Endodermal cell (in vitro differentiated cells): ENCODE results near the gene KIF18B. TPM values are rescaled to one million over a fixed set of nuclear protein-coding genes. Genes with fewer than 3 reads are reported as not detected.
A peak's percentile ranks its signal among the peaks of the same experiment; 100 is the strongest.

Experiments used
- DNase-seq: peaks from one replicate; pipeline ENCODE4 v3.0.0-alpha.2; 2017
- H3K27ac ChIP-seq: 2 replicates; pipeline ENCODE4 v1.5.1; 2013; ENCODE audit warnings: mild to moderate bottlenecking, low read depth, low read length, moderate library complexity
- H3K27me3 ChIP-seq: 2 replicates; pipeline ENCODE4 v1.6.1; 2013; ENCODE audit warnings: mild to moderate bottlenecking, low read length, moderate library complexity; ENCODE audit not compliant: insufficient read depth, control insufficient read depth, poor library complexity, severe bottlenecking
- H3K36me3 ChIP-seq: 2 replicates; pipeline ENCODE4 v1.7.0; 2013; ENCODE audit warnings: mild to moderate bottlenecking, low read length, moderate library complexity; ENCODE audit not compliant: control insufficient read depth, insufficient read depth
- H3K4me1 ChIP-seq: one replicate; pipeline ENCODE4 v1.7.0; 2013; ENCODE audit warnings: low read length; ENCODE audit not compliant: control insufficient read depth, insufficient read depth
- H3K4me3 ChIP-seq: 2 replicates; pipeline ENCODE4 v1.5.1; 2013; ENCODE audit warnings: mild to moderate bottlenecking, low read length, moderate library complexity
- H3K9ac ChIP-seq: 2 replicates; pipeline ENCODE4 v1.6.1; 2013; ENCODE audit warnings: mild to moderate bottlenecking, low read length, moderate library complexity; ENCODE audit not compliant: poor library complexity, severe bottlenecking; ENCODE audit errors: extremely low read depth
- H3K9me3 ChIP-seq: 2 replicates; pipeline ENCODE4 v1.6.1; 2013; ENCODE audit warnings: mild to moderate bottlenecking, low read length, moderate library complexity; ENCODE audit not compliant: control insufficient read depth
- H3K27ac Mint-ChIP-seq: 2 replicates; pipeline ENCODE4 v1.8.0; 2020; ENCODE audit warnings: mixed read lengths
- H3K27me3 Mint-ChIP-seq: 2 replicates; pipeline ENCODE4 v1.8.0; 2021; ENCODE audit warnings: mild to moderate bottlenecking, mixed read lengths; ENCODE audit not compliant: insufficient read depth
- H3K36me3 Mint-ChIP-seq: 2 replicates; pipeline ENCODE4 v1.8.0; 2020; ENCODE audit warnings: low read depth, mixed read lengths
- H3K4me1 Mint-ChIP-seq: 2 replicates; pipeline ENCODE4 v1.8.0; 2020; ENCODE audit warnings: mixed read lengths
- H3K4me3 Mint-ChIP-seq: 2 replicates; pipeline ENCODE4 v1.8.0; 2020; ENCODE audit warnings: mild to moderate bottlenecking, moderate library complexity, mixed read lengths
- H3K9me3 Mint-ChIP-seq: 2 replicates; pipeline ENCODE4 v1.8.0; 2020; ENCODE audit warnings: mild to moderate bottlenecking, mixed read lengths
- CTCF ChIP-seq: fragments of 200-600 bp; sonication (generic); conservative IDR thresholded peaks from 2 replicates; pipeline ENCODE4 v1.5.0; 2021; ENCODE audit warnings: antibody characterized with exemption, mild to moderate bottlenecking
- WGBS, 2 experiments: methylation state at CpG; one replicate each; pipeline versions ENCODE4 v1.1.5 to v1.1.7; 2013; ENCODE audit warnings: missing lambda C conversion rate in 2 of 2, mixed read lengths in 1 of 2; ENCODE audit not compliant: insufficient coverage in 1 of 2, insufficient read length in 1 of 2; 5-methylcytosine and 5-hydroxymethylcytosine counted together
- long read RNA-seq, 4 experiments: library from polyadenylated mRNA in 2 of 4; library from RNA in 1 of 4; library from capped mRNA in 1 of 4; stranded (forward) in 3 of 4; unstranded in 1 of 4; transcript quantifications; one replicate each; pipeline ENCODE4 v2.0.0, GENCODE V29; 2020 to 2021; ENCODE audit warnings: inconsistent platforms in 1 of 4
- polyA plus RNA-seq, 2 experiments: library from polyadenylated mRNA; stranded (reverse); fragments of 50-300 nt; gene quantifications; one replicate each; pipeline ENCODE4 v1.2.3, GENCODE V29; 2013
- total RNA-seq, 2 donors: library from RNA; stranded (reverse); fragmentation: NEBNext Ultra II Directional in 1 of 2; extraction: Animal tissue kit (Norgen Biotek cat#: 25700) in 1 of 2; gene quantifications; 2 replicates in 1 of 2; 3 replicates in 1 of 2; pipeline ENCODE4 v1.2.1, GENCODE V29; 2021

Gene KIF18B
- 10 to 100 TPM; 43.5 to 64.7 TPM for total RNA-seq
- polyA plus RNA-seq (2013, experiment 1 of 2), result 45.3 TPM
- polyA plus RNA-seq (2013, experiment 2 of 2), result 46.4 TPM
- long read RNA-seq, experiment 1, partial matches to known transcripts, result 2 of 5 reads
- long read RNA-seq, experiment 1, other reads (novel, unspliced or antisense), result 3 of 5 reads
- long read RNA-seq, experiment 2, full-length matches to known transcripts, result 21 of 56 reads
- long read RNA-seq, experiment 2, partial matches to known transcripts, result 9 of 56 reads
- long read RNA-seq, experiment 2, other reads (novel, unspliced or antisense), result 26 of 56 reads
- long read RNA-seq, experiment 3, full-length matches to known transcripts, result 7 of 40 reads
- long read RNA-seq, experiment 3, partial matches to known transcripts, result 16 of 40 reads
- long read RNA-seq, experiment 3, other reads (novel, unspliced or antisense), result 17 of 40 reads
- long read RNA-seq, experiment 4, partial matches to known transcripts, result 0 of 1 reads
- long read RNA-seq, experiment 4, other reads (novel, unspliced or antisense), result 1 of 1 reads

- no peaks in the 10 kb centered on the region for H3K9me3 Mint-ChIP-seq
- H3K27me3 Mint-ChIP-seq, result peaks cover 5% of the 10 kb centered on the region
- peak within 1 kb of the TSS; percentile 90 for H3K27ac Mint-ChIP-seq
- 9 to 25% methylated on average over 32 to 62 of the region's 62 CpGs for WGBS, 2 experiments
- Histone ChIP-seq H3K27ac (peak within 1 kb of the TSS; percentile 42), H3K27me3 (peaks cover 6% of the 10 kb centered on the region), H3K4me3 (peak within 1 kb of the TSS; percentile 80), H3K9ac (peak within 1 kb of the TSS; percentile 78), H3K9me3 (no peaks in the 10 kb centered on the region), H3K4me1 (no peaks in the 10 kb centered on the region), H3K36me3 (peaks cover 20% of the 10 kb centered on the region)
- peaks cover 6% of the 10 kb centered on the region for H3K4me1 Mint-ChIP-seq
- peak; percentile 99 for DNase-seq
- no peak for TF ChIP-seq CTCF
- H3K36me3 Mint-ChIP-seq, result peaks cover 16% of the 10 kb centered on the region
- peak within 1 kb of the TSS; percentile 91 for H3K4me3 Mint-ChIP-seq
Measured at GRCh38 chr17:44947461-44948314, at the start of gene KIF18B. TSS of gene KIF18B (minus strand) at chr17:44947773. CDS start at chr17:44936344, 11,429 bp downstream.

GRCh38 chr17:44996304-44996703 is 48.7 kb upstream of the KIF18B start:
- Mint-ChIP-seq H3K4me3 (no peak overlapping the region), H3K27me3 (peaks cover 8% of the 10 kb centered on the region), H3K27ac (no peak overlapping the region), H3K4me1 (peaks cover 22% of the 10 kb centered on the region), H3K36me3 (no peaks in the 10 kb centered on the region), H3K9me3 (peaks cover 15% of the 10 kb centered on the region)
- H3K36me3 ChIP-seq, result no peaks in the 10 kb centered on the region
- H3K4me1 ChIP-seq, result peaks cover 7% of the 10 kb centered on the region
- DNase-seq, result no peak
- H3K4me3 ChIP-seq, result no peak overlapping the region
- no peak overlapping the region for H3K9ac ChIP-seq
- WGBS, 2 experiments, result 93 to 96% methylated on average over 9 of the region's 10 CpGs
- H3K27me3 ChIP-seq, result no peaks in the 10 kb centered on the region
- no peak for TF ChIP-seq CTCF
- no peak overlapping the region for H3K27ac ChIP-seq
- peaks cover 9% of the 10 kb centered on the region for H3K9me3 ChIP-seq

- no peak overlapping the region for H3K9ac ChIP-seq
- Mint-ChIP-seq H3K27ac (no peak overlapping the region), H3K9me3 (peaks cover 13% of the 10 kb centered on the region), H3K27me3 (peaks cover 8% of the 10 kb centered on the region), H3K4me3 (no peak overlapping the region), H3K4me1 (peaks cover 19% of the 10 kb centered on the region), H3K36me3 (no peaks in the 10 kb centered on the region)
- peaks cover 7% of the 10 kb centered on the region for H3K4me1 ChIP-seq
- TF ChIP-seq CTCF, result no peak
- H3K4me3 ChIP-seq, result no peak overlapping the region
- H3K27me3 ChIP-seq, result no peaks in the 10 kb centered on the region
- H3K9me3 ChIP-seq, result peaks cover 9% of the 10 kb centered on the region
- no peaks in the 10 kb centered on the region for H3K36me3 ChIP-seq
- H3K27ac ChIP-seq, result no peak overlapping the region
- 74 to 80% methylated on average over 4 to 11 of the region's 11 CpGs for WGBS, 2 experiments
- DNase-seq, result no peak
Measured at GRCh38 chr17:44995436-44996001, 47.9 kb upstream of the KIF18B start.
